HepG2 (cell line): ENCODE data around the gene FAM171A2. TPM values are rescaled to one million over a fixed set of nuclear protein-coding genes. Genes with fewer than 3 reads are reported as not detected.

Source experiments
- ATM ChIP-seq: fragments of 450-650 bp; IDR thresholded peaks from 2 replicates; pipeline ENCODE4 v1.7.1; 2017; ENCODE audit warnings: mild to moderate bottlenecking, borderline replicate concordance
- ELF3 ChIP-seq: IDR thresholded peaks from 2 replicates; pipeline ENCODE4 v1.6.1; 2016; ENCODE audit warnings: missing genetic modification reagents, missing compliant biosample characterization
- GABPB1 ChIP-seq: IDR thresholded peaks from 2 replicates; pipeline ENCODE4 v1.6.1; 2016; ENCODE audit warnings: mild to moderate bottlenecking, missing genetic modification reagents, moderate library complexity, missing compliant biosample characterization
- HOXA5 ChIP-seq: sonication (generic); formaldehyde crosslinking; IDR thresholded peaks from 2 replicates; pipeline ENCODE4 v1.4.0; 2020; ENCODE audit warnings: missing genetic modification reagents
- KMT2B ChIP-seq: IDR thresholded peaks from 2 replicates; pipeline ENCODE4 v1.6.1; 2016; ENCODE audit warnings: missing genetic modification reagents, missing compliant biosample characterization
- ZFAT ChIP-seq: sonication (generic); formaldehyde crosslinking; conservative IDR thresholded peaks from 2 replicates; pipeline ENCODE4 v1.8.1; 2023; ENCODE audit warnings: missing genetic modification reagents, inconsistent platforms
- ZFX ChIP-seq: sonication (generic); formaldehyde crosslinking; IDR thresholded peaks from 2 replicates; pipeline ENCODE4 v1.4.0; 2020; ENCODE audit warnings: mild to moderate bottlenecking, low read depth, missing genetic modification reagents, moderate library complexity
- ZNF432 ChIP-seq: sonication (generic); formaldehyde crosslinking; IDR thresholded peaks from 2 replicates; pipeline ENCODE4 v1.5.0; 2020; ENCODE audit warnings: missing genetic modification reagents, mild to moderate bottlenecking, borderline replicate concordance
- ZNF709 ChIP-seq: sonication (generic); formaldehyde crosslinking; IDR thresholded peaks from 2 replicates; pipeline ENCODE4 v1.5.0; 2020; ENCODE audit warnings: mild to moderate bottlenecking, missing genetic modification reagents
- ZSCAN30 ChIP-seq: sonication (generic); formaldehyde crosslinking; IDR thresholded peaks from 2 replicates; pipeline ENCODE4 v1.5.0; 2020; ENCODE audit warnings: mild to moderate bottlenecking, missing genetic modification reagents
- ZSCAN9 ChIP-seq: IDR thresholded peaks from 2 replicates; pipeline ENCODE4 v1.6.1; 2016; ENCODE audit warnings: borderline replicate concordance
- polyA plus RNA-seq, 8 experiments: library from polyadenylated mRNA; depleted of rRNA in 3 of 8; stranded (reverse) in 7 of 8; unstranded in 1 of 8; fragments of >200 nt; fragmentation: Illumina TruSeq in 4 of 8; extraction: Trizol in 4 of 8; gene quantifications; 2 replicates each; pipeline versions ENCODE4 v1.2.1 to v1.2.3, GENCODE V29; 2011 to 2016; ENCODE audit warnings: low read depth in 4 of 8, missing spikeins in 1 of 8, mixed read lengths in 1 of 8; ENCODE audit not compliant: insufficient read depth in 1 of 8
- total RNA-seq, 5 experiments: library from RNA; depleted of rRNA; stranded (reverse); fragments of >200 nt; fragmentation: Illumina TruSeq; extraction: Trizol; gene quantifications; 2 replicates each; pipeline ENCODE4 v1.2.3, GENCODE V29; 2016; ENCODE audit warnings: low read depth in 1 of 5
- TF ChIP-seq, protein P1 (sequence below): sonication (generic); formaldehyde crosslinking; IDR thresholded peaks from 2 replicates; pipeline ENCODE4 v1.4.0; 2020; ENCODE audit warnings: mild to moderate bottlenecking, missing genetic modification reagents
- TF ChIP-seq, protein P2 (sequence below): sonication (generic); formaldehyde crosslinking; IDR thresholded peaks from 2 replicates; pipeline ENCODE4 v1.4.0; 2020; ENCODE audit warnings: missing genetic modification reagents
- TF ChIP-seq, protein P3 (sequence below): sonication (generic); formaldehyde crosslinking; IDR thresholded peaks from 2 replicates; pipeline ENCODE4 v1.5.0; 2020; ENCODE audit warnings: mild to moderate bottlenecking, missing genetic modification reagents, borderline replicate concordance
- TF ChIP-seq, protein P4 (sequence below), 2 experiments: sonication (generic) in 1 of 2; formaldehyde crosslinking in 1 of 2; IDR thresholded peaks; 2 replicates each; pipeline versions ENCODE4 v1.6.1 to v1.9.0; 2014 to 2022; ENCODE audit warnings: antibody characterized with exemption in 1 of 2, borderline replicate concordance in 1 of 2, inconsistent platforms in 1 of 2, low read depth in 1 of 2, missing genetic modification reagents in 1 of 2

The FAM171A2 gene
- total and polyA plus RNA-seq, 2 of the 13 experiments (the other 11 are each of a cell fraction or from before 2014, with no cell fraction given), result 1.8 to 3.6 TPM

DNA sequence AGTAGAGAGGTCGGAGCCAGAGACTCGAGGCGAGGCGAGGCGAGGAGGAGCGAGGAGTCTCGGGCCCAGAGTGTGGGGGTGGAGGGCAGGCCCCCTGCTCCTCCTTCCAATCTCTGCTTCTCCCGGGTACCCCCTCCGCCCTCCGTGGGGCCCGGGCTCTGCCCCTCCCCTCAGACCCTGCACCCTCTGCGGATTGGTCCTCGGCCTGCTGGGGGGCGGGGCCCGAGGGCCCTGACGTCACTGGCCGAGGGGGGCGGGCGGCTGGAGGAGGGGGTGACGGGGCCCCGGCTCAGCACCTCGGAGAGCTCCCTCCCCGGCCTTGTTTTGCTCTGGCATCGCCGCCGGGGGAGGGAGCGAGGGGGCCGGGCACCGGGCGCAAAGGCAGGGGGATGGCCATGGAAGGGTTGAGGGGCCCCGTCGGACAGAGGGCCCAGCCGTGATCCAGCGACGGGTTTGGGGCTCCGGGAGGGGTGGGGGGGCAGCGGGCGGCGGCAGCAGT lies 55.3 kb downstream of the FAM171A2 start, which contains the start of gene RUNDC3A (continued):
- TF ChIP-seq, protein P1, sequence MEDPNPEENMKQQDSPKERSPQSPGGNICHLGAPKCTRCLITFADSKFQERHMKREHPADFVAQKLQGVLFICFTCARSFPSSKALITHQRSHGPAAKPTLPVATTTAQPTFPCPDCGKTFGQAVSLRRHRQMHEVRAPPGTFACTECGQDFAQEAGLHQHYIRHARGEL (CRISPR knock-in tag), result peak; percentile 43; the same call in 1 of the 2 replicates
- peak; percentile 72; the same call in 1 of the 2 replicates for TF ChIP-seq ZNF709 (CRISPR knock-in tag)
- no peak for TF ChIP-seq ZNF432 (CRISPR knock-in tag)
- TF ChIP-seq KMT2B (CRISPR knock-in tag), result peak; percentile 45; the same call in 1 of the 2 replicates
- peak; percentile 97 for TF ChIP-seq ZSCAN9 (CRISPR knock-in tag)
- peak; percentile 71; the same call in 1 of the 2 replicates for TF ChIP-seq GABPB1 (CRISPR knock-in tag)
- TF ChIP-seq, protein P2, sequence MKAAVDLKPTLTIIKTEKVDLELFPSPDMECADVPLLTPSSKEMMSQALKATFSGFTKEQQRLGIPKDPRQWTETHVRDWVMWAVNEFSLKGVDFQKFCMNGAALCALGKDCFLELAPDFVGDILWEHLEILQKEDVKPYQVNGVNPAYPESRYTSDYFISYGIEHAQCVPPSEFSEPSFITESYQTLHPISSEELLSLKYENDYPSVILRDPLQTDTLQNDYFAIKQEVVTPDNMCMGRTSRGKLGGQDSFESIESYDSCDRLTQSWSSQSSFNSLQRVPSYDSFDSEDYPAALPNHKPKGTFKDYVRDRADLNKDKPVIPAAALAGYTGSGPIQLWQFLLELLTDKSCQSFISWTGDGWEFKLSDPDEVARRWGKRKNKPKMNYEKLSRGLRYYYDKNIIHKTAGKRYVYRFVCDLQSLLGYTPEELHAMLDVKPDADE (CRISPR knock-in tag), result peak; percentile 72; the same call in 1 of the 2 replicates
- TF ChIP-seq, protein P3, sequence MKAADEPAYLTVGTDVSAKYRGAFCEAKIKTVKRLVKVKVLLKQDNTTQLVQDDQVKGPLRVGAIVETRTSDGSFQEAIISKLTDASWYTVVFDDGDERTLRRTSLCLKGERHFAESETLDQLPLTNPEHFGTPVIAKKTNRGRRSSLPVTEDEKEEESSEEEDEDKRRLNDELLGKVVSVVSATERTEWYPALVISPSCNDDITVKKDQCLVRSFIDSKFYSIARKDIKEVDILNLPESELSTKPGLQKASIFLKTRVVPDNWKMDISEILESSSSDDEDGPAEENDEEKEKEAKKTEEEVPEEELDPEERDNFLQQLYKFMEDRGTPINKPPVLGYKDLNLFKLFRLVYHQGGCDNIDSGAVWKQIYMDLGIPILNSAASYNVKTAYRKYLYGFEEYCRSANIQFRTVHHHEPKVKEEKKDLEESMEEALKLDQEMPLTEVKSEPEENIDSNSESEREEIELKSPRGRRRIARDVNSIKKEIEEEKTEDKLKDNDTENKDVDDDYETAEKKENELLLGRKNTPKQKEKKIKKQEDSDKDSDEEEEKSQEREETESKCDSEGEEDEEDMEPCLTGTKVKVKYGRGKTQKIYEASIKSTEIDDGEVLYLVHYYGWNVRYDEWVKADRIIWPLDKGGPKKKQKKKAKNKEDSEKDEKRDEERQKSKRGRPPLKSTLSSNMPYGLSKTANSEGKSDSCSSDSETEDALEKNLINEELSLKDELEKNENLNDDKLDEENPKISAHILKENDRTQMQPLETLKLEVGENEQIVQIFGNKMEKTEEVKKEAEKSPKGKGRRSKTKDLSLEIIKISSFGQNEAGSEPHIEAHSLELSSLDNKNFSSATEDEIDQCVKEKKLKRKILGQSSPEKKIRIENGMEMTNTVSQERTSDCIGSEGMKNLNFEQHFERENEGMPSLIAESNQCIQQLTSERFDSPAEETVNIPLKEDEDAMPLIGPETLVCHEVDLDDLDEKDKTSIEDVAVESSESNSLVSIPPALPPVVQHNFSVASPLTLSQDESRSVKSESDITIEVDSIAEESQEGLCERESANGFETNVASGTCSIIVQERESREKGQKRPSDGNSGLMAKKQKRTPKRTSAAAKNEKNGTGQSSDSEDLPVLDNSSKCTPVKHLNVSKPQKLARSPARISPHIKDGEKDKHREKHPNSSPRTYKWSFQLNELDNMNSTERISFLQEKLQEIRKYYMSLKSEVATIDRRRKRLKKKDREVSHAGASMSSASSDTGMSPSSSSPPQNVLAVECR (CRISPR knock-in tag), result peak; percentile 87; the same call in 1 of the 2 replicates
- TF ChIP-seq HOXA5 (CRISPR knock-in tag), result peak; percentile 95
- peak; percentile 42; the same call in 1 of the 2 replicates for TF ChIP-seq ZFX (CRISPR knock-in tag)
- TF ChIP-seq ZSCAN30 (CRISPR knock-in tag), result no peak
- TF ChIP-seq ZFAT (CRISPR knock-in tag), result 0 out of 2 replicates have a peak, but pooled peaks have one; percentile 34
- no peak for TF ChIP-seq ATM
- TF ChIP-seq ELF3 (CRISPR knock-in tag), result 0 out of 2 replicates have a peak, but pooled peaks have one; percentile 18
- TF ChIP-seq, protein P4, sequence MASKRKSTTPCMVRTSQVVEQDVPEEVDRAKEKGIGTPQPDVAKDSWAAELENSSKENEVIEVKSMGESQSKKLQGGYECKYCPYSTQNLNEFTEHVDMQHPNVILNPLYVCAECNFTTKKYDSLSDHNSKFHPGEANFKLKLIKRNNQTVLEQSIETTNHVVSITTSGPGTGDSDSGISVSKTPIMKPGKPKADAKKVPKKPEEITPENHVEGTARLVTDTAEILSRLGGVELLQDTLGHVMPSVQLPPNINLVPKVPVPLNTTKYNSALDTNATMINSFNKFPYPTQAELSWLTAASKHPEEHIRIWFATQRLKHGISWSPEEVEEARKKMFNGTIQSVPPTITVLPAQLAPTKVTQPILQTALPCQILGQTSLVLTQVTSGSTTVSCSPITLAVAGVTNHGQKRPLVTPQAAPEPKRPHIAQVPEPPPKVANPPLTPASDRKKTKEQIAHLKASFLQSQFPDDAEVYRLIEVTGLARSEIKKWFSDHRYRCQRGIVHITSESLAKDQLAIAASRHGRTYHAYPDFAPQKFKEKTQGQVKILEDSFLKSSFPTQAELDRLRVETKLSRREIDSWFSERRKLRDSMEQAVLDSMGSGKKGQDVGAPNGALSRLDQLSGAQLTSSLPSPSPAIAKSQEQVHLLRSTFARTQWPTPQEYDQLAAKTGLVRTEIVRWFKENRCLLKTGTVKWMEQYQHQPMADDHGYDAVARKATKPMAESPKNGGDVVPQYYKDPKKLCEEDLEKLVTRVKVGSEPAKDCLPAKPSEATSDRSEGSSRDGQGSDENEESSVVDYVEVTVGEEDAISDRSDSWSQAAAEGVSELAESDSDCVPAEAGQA (IDR thresholded peaks at IDR 0.05; ENCODE audit: low read depth), result no peak
- TF ChIP-seq, protein P4 (CRISPR knock-in tag; IDR thresholded peaks at IDR 0.05; ENCODE audit: borderline replicate concordance), result peak; percentile 88
